GM19324 (cell line): ENCODE measurements around the gene BMPR2.
"Not testable (repeated sequence)": the region's sequence is repeated elsewhere in the genome, so short reads cannot be mapped to it uniquely, and the experiment has no call there.

Experiments
- ATAC-seq: cut with Tn5 transposase; IDR thresholded peaks from one replicate; pipeline ENCODE4 v1.9.1; 2021; ENCODE audit warnings: mild to moderate bottlenecking, moderate library complexity; ENCODE audit not compliant: unreplicated experiment, low FRiP score

Gene BMPR2

DNA sequence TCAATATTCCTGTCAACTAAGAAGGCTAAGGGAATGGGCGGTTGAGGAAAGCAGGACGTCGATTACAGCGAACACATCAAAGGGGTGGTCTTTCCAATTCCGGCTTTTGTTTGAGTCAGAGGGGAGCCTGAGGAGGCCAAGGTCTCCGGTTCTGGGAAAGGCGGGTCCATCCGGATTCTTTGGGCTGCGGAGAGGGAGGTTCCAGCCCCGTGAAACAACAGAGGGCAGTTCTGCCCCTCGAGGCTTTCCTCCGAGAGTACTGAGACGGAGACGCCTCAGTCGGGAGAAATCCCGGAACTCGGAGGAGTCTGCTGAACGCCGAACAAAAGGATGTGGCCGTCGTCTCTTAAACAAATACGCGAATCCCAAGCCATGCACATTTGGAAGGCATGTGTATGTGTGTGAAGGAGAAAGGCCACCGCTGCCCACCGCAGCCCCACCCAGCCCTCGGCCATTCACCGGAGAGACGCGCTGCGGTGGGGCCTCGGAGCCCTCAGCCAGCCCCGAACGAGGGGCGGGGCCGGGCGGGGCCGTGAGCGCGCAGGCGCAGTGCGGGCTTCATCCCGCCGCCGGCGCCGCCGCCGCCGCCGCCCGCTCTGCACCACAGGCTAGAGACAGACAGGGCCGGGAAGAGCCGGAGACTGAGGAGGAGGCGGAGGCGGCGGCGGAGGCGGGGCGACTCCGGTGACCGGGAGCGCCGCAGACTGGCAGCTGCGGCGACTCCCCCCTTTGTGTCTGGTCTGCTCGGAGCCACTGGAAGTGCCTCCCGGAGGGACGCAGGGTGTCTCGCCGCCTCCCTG is at the start of gene BMPR2:
BMPR2 (plus strand) TSS at position 719 of the 800 bp plus-strand sequence. CDS start 1,148 bp downstream, outside the sequence.
- ATAC-seq, result peak; percentile 81

DNA sequence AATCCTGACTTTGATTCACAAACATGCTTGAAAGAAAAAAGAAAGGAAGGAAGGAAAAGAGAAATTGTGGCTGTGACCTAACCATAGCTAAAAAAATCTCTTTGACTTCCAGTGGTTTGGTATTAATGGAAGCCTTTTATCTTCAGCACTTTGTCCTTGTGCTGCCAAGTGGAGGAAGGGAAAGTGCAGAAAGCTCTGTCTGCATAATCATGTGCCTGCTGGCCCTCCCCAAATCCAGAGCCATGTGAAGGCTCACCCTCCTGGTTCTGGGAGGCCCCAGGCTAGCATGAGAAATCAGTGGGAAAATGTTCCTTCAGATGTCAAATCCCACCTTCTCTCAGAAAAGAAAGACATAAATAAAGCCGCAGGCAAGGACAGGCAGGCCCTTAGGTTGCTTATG is 48.3 kb upstream of the BMPR2 start:
- no peak for ATAC-seq

DNA sequence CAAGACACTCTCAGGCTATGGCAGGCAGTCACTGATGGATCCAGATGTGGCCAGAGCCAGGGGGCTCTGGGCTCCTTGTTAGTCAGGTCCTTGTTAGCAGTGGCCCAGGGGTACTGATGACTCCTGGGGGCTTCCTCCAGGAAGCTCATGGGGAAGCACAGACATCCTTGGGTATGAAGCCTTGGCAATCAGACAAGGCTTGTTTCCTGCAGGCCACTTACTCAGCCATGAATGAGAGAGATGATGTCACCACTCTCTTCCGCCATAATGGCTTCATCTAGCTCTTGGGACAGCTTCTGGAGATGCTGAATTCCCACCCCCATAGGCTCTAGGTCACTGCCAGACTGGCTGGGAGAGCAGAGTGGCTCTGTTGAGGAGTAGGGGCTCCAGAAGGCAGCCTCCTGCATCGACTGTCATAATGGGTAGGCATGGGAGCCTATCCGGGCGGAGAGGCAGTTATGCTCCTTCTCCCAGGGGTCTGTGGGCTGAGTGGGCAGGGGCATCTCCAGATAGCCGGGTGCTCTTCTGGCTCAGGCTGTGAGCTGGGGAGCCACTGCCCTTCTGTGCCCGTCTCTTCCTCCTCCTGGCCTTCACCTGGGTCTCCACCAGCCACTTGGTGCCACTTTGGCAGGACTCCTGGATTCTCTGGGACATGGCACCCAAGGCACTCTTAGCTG is 40.2 kb upstream of the BMPR2 start:
- ATAC-seq, result no peak

DNA sequence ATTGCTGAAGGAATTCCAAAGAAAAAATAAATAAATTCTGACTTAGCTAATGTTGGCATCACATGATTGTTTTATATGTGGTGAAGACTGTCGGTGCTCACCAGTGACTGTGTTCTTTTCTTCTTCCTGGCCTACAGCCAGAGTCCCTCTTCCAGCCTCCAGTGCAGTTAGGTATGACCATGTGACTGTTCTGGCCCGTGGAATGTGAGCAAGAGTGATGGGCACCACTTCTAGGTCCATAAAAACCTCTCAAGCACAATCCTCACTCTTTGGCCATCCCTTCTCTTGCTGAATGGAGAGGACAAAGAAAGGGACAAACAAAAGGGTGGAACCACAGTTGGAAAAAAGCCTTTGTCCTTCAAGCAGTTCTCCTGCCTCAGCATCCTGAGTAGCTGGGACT is 39.0 kb upstream of the BMPR2 start:
- ATAC-seq, result no peak

DNA sequence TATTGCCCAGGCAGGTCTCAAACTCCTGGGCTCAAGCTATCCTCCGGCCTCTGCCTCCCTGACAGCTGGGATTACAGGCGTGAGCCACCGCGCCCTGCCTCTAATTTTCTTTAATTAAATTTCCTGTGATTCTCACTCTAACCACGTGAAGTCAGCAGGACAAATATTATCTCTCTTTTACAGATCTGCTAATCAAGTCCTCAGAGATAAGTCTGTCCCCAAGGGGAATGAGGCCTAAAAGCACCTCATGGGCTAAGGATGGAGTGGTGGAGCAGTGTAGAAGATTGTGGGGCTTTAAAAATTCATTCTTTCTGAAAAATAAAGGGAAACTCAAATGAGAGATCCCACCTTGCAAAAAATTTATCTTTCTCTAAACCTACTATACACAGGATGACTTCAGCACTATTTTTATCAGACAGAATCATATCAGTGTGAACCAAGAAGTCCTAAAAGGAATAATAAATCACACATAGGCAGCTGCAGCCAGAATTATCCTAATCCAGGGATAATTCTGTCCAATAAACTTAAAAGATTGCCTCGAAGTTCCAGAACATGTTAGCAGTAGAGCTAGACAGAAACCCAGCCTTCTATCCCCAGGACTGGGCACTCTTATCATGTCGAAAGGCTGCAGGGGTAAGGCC is 38.3 kb upstream of the BMPR2 start:
- ATAC-seq, result no peak

DNA sequence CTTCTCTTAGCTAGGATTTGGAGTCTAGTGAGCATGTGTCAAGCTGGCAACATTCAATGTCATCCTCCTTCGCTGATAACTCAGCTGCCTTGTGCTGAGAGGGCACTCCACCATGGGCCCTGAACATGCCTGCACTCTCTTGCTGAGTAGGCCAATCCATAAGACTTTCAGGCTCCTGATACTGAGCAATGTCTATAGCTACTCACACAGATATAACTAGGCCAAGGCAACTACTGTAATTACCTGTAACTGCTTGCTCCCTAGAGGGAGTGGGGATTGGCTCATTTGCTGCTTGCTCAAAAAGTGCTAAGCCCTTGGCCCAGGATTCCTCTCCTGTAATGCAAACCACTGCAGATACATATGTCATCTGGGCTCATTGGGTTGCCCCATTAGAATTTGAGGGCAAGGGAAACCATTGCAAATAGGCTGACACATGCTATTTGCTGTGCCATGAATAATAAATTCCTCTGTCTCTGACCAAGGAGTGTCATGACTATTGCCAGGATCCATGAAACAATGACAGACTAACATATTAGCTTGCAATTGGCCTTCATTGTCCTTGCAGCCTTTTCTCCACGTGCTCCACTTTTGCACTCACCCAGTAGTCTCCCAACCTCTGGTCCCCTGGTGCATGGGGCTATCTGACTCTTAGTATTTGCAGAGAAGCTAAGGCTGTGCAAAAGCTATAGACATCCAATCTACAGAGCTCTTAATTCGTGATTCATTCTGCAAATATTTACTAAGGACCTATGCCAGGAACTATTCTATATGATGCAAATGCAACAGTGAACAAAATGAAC is 36.9 kb upstream of the BMPR2 start:
- ATAC-seq, result no peak

DNA sequence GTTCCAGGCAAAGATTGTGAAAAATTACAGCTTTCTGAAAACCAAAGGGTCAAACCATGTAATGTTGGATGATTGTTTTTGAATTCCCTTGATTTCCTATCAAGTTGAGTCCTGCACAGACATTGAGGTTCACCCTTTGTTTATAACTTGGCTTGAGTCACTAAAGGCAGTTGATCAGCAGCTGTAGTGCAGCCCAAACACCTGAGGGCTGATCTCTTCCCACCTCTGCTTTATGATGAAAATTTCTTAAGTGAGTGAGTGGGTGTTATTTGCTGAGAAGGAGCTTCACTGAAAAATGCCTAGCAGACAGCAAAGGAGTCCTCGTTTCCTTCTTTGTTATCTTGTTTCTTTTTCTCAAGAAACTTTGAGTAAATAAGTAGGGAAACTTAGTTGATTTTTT is 31.9 kb upstream of the BMPR2 start:
- no peak for ATAC-seq

DNA sequence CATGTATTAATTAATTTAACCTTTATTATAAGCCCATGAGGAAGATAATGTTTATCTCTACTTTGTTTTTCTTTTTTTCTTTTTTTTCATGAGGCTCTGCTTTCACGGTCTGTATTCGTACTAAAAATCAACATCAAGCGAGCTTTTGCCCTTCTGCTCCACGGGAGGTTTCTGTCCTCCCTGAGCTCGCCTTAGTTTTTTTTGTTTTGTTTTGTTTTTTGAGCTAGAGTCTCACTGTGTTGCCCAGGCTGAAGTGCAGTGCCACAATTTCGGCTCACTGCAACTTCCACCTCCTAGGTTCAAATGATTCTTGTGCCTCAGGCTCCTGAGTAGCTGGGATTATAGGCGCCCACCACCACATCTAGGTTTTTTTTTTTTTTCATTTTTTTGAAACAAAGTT is 29.9 kb upstream of the BMPR2 start:
- no peak for ATAC-seq

DNA sequence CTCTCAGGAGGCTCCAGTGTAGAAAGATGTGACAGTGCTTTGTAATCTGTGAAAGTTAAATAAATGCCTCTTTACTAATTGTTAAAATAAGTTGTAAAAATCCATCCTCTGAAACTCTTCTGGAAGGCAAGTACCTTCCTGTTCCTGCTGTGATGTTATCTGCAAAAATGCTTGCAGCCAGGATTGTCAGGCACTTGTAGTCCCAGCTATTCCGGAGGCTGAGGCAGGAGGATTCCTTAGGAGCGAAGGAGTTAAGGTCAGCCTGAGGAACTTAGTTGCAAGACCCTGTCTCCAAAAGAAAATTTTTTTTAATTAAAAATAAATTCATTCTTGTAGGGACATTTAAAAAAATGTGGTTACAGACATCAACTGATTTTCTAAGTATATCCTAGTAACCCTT is 22.7 kb upstream of the BMPR2 start:
- ATAC-seq, result no peak

DNA sequence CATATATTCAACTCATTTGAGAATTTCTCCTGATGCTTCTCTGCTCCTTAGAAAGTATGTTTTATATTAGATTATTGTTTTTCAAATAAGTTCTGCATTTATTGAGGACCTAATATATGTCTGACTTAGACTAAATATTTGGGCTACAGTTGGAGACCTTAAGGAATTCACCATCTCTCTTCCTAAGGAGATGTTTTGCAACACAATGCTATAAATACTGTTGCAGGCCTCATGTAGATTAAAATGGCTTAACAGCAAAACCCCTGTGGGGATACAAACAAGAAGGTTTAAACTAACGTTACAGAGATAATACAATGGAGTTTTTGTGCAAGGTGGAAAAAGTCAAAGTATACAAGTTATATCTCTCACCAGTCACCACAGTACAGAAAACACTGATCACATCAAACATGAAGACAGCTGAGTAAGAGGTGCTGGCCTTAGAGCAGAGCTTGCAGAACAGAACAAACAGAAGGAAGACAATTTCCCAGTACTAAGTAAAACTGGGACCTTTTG is 20.1 kb upstream of the BMPR2 start:
- no peak for ATAC-seq

DNA sequence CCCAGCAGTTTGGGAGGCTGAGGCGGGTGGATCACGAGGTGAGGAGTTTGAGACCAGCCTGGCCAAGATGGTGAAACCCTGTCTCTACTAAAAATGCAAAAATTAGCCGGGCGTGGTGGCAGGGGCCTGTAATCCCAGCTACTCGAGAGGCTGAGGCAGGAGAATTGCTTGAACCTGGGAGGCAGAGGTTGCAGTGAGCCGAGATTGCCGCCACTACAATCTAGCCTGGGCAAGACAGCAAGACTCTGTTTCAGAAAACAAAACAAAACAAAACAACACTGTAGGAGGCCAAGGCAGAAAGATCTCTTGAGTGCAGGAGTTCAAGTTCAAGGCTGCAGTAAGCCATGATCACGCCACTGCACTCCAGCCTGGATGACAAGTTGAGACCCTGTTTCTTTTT is 17.2 kb upstream of the BMPR2 start:
- not testable (repeated sequence) for ATAC-seq

DNA sequence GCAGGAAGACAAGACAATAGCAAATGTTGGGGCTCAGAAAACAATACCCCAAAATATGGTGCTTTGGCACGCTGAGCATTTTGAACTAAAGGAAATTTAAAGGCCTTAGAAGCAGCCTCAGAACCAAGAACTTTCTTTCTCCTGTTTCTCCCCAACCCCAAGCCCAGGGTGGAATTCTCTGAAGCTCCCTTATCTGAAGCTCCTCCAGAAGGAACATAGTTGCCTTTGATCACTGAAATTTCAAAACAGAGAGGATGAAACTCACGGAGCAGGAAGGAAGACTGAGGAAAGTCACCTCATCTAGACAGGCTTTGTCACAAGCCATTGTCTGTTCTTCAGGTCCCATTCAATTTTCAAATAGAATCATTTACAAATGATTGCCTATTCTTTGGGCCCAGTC is 15.5 kb upstream of the BMPR2 start:
- ATAC-seq, result no peak

DNA sequence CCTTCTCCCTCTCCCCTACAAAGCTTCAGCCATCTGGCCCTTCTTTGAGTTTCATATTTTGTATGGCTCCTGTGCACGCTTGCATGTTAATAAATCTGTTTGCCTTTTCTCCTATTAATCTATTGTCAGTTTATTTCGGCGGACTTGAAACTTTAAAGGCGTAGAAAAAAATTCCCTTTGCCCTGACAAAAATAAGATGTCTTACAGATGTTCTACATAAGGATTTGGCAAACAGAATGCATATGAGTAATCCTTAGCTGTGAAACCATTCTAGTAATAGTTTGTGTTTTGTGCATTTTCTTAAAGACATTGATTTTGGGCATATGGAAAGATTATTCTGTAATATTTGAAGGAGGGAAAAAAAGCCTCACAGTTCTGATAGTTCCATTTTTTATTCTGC is 15.0 kb upstream of the BMPR2 start:
- ATAC-seq, result no peak

DNA sequence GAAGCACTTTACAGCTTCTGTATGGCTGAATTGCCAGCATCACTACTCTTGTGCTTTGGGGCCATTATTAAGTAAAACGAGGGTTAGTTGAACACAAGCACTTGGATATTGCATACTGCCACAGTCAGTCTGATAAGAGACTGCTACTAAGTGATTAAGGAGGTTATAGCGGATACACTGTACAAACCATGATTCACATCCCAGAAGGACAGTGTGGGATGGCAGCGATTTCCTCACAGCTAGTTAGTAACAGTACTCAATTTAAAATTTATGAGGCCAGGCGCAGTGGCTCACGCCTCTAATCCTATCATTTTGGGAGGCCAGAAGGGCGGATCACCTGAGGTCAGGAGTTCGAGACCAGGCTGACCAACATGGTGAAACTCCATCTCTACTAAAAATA is 2.6 kb upstream of the BMPR2 start:
- no peak for ATAC-seq

DNA sequence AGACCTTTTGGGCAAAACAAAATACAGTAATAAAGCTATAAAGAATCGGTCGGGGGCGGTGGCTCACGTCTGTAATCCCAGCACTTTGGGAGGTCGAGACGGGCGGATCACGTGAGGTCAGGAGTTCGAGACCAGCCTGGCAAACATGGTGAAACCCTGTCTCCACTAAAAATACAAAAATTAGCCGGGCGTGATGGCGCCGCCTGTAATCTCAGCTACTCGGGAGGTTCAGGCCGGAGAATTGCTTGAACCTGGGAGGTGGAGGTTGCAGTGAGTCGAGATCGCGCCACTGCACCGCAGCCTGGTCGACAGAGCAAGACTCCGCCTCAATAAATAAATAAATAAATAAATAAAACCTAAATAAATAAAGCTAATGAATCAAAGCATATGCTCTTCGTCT is 1.7 kb upstream of the BMPR2 start:
- not testable (repeated sequence) for ATAC-seq

DNA sequence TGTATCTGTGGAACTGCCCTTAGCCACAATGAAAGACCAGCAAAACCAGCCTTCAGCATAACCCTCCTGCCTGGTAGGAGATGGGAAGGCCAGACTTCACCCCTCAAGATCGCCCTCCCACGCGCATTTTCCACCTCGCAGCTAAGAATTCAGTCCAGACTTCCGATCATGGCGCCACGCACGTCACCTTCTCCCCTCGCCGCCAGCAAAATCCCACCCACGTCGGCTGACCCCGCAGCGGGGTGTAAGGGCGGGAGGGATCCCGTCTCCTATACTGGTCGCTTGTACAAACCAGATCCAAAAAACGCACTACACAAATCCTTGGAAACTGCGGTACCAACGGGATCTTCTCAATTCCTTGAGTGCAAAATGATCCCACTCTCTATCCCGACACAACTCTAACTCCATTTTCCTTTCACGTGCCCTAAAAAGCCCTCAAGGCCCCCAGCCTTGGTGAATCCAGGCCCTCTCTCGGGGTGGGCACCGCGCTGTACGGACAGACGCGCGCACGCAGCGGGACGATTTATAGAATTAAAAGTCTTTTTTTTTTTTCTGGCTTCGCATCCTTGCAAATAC is 1.0 kb upstream of the BMPR2 start:
- ATAC-seq, result no peak

DNA sequence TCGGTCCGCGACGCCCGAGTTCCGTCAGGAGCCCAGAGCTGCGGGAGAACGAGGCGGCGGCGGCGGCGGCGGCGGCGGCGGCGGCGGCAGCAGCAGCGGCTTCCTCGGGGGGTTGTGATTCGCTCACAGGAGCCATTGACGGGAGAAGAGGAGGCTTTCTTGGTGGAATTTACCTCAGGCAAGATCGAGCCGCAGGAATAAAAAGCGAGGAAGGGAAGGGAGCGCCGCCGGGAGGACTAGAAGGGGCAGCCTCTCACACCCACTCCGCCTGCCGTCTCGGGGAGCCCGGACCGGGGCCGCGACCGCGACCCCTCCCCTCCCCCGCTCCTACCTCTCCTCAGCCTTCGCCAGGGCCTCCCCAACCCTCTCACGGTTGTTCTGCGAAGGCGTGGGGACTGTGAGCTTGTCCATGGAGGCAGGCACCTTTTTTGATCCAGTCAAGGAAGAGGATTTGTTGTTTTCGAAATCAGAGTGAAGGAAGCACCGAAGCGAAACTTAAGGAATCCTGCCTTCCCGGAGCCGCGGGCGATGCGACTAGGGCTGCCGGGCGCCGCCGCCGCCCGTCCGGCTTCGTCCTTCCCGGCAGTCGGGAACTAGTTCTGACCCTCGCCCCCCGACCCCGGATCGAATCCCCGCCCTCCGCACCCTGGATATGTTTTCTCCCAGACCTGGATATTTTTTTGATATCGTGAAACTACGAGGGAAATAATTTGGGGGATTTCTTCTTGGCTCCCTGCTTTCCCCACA is 506 bp downstream of the BMPR2 start:
- ATAC-seq, result peak; percentile 23

DNA sequence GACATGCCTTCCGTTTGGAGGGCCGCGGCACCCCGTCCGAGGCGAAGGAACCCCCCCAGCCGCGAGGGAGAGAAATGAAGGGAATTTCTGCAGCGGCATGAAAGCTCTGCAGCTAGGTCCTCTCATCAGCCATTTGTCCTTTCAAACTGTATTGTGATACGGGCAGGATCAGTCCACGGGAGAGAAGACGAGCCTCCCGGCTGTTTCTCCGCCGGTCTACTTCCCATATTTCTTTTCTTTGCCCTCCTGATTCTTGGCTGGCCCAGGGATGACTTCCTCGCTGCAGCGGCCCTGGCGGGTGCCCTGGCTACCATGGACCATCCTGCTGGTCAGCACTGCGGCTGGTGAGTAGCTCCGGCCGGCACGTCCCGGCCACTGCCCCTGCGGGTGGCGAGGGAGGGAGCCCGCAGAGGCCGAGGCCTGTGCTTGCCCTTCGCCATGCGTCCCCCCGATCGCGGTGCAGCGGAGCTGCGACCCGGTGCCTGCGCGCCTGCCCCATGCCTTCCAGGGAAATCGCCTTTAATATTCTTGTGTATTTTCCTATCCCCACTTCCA is 1.2 kb downstream of the BMPR2 start:
- ATAC-seq, result no peak

DNA sequence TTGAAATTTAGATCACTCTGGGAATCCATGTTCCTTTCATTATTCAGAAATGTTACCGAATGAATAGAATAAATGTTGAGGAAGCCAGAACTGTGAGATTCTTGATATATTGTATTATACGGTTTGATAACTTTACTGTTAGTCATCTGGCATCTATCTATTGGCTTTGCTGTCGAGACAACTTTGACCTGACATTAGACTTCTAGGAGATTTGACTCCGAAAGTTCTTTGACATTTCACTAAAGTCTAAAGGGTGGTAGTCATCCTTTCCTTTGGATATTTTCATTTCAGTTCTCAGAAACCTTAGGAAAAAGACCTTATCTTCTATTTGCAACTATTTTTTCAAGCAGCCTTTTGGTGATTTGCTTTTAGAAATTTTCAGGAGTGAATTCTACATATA is 1.9 kb downstream of the BMPR2 start:
- no peak for ATAC-seq
